Coronary artery (tissue), 2 donors: ENCODE results near the gene SFTPB.
"Not testable (repeated sequence)": the region's sequence is repeated elsewhere in the genome, so short reads cannot be mapped to it uniquely, and the experiment has no call there.

Source experiments
- DNase-seq: peaks from one replicate; pipeline ENCODE4 v3.0.0-alpha.2; 2017; ENCODE audit warnings: low spot score
- H3K27ac ChIP-seq, 2 donors: fragments of 200-600 bp; sonication (generic); one replicate each; pipeline ENCODE4 v1.5.1; 2016 to 2019
- H3K4me3 ChIP-seq: fragments of 200-600 bp; sonication (generic); 2 replicates; pipeline ENCODE4 v1.5.1; 2016; ENCODE audit warnings: mild to moderate bottlenecking, moderate library complexity
- TF ChIP-seq, protein P1 (sequence below): fragments of 200-600 bp; sonication (generic); IDR thresholded peaks from one replicate; pipeline ENCODE4 v1.5.1; 2019; ENCODE audit warnings: antibody characterized with exemption

The SFTPB gene

DNA sequence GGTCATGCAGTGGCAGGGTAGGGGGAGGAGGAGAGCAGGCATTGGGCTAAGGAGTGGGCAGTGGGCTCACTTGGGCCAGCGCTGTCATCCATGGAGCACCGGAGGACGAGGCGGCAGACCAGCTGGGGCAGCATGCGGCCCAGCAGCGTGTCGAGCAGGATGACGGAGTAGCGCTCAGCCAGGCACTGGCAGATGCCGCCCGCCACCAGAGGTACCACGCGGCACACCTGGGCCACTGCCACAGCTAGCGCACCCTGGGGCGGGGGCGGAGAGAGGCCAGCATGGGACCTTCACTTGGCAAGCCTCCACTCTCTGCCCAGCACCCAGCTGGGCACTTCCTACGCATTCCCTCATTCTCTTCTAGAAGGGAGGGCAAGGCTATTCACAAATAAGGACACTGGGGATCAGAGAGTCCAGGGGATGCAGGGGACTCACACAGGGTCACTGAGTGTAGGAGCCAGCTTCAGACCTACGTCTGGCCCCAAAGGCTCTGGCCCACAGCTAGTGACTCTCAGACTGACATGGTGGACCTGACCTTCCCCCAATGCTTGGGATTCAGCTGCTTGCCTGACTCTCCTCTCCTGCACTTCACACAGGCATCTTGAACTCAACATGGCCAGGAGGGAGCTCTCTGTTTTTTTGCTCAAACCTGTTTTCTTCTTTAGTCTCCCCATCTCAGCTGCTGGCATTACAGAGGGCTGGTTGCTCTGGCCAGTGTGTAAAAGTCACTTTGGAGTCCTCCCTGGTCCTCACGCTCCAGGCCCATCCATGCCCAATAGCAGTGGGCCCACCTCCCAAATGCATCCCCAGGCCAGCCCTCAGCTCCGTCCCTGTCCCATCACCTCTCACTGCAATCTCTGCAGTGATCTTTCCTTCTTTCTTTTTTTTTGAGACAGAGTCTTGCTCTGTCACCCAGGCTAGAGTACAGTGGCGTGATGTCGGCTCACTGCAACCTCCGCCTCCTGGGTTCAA, 4.1 kb downstream of the SFTPB start:
- DNase-seq, result no peak
- TF ChIP-seq, protein P1, sequence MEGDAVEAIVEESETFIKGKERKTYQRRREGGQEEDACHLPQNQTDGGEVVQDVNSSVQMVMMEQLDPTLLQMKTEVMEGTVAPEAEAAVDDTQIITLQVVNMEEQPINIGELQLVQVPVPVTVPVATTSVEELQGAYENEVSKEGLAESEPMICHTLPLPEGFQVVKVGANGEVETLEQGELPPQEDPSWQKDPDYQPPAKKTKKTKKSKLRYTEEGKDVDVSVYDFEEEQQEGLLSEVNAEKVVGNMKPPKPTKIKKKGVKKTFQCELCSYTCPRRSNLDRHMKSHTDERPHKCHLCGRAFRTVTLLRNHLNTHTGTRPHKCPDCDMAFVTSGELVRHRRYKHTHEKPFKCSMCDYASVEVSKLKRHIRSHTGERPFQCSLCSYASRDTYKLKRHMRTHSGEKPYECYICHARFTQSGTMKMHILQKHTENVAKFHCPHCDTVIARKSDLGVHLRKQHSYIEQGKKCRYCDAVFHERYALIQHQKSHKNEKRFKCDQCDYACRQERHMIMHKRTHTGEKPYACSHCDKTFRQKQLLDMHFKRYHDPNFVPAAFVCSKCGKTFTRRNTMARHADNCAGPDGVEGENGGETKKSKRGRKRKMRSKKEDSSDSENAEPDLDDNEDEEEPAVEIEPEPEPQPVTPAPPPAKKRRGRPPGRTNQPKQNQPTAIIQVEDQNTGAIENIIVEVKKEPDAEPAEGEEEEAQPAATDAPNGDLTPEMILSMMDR, result no peak
- H3K4me3 ChIP-seq, result no peak overlapping the region
- H3K27ac ChIP-seq, result peak overlapping the region in 1 of 2 donors; percentile 52

DNA sequence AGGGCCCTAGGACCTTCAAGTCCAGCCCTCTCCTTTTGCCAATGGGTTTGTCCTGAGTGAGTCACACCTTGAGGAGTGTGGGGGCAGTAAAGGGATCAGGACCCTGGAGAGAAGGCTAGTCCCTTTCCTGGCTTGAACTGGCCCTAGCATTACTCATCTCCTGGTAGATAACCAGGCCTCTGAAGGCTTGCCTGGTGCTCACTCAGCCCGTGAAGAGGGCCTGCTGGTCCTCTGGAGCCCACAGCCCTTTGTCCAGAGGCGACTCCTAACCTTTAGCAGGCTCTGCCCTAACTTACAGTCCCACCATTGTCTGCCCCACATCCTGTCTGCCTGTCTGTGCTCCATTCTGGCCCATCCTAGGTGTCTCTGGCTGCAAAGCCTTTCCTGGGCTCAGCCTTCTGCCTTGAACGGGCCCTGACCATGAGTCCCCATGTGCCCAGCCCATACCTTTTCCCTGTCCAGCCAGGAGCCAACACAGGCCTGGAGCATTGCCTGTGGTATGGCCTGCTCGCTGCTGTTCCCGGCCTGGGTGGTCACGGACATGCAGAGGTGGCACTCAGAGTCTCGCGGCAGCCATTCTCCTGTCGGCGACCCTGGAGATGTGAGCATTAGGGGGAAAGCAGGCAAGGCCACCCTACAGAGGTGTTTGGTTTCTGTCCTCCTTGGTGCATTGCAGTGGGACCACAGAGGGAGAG, 5.0 kb downstream of the SFTPB start:
- no peak overlapping the region for H3K4me3 ChIP-seq
- TF ChIP-seq, protein P1, result no peak
- H3K27ac ChIP-seq, result peak overlapping the region in 1 of 2 donors; percentile 52
- DNase-seq, result no peak

DNA sequence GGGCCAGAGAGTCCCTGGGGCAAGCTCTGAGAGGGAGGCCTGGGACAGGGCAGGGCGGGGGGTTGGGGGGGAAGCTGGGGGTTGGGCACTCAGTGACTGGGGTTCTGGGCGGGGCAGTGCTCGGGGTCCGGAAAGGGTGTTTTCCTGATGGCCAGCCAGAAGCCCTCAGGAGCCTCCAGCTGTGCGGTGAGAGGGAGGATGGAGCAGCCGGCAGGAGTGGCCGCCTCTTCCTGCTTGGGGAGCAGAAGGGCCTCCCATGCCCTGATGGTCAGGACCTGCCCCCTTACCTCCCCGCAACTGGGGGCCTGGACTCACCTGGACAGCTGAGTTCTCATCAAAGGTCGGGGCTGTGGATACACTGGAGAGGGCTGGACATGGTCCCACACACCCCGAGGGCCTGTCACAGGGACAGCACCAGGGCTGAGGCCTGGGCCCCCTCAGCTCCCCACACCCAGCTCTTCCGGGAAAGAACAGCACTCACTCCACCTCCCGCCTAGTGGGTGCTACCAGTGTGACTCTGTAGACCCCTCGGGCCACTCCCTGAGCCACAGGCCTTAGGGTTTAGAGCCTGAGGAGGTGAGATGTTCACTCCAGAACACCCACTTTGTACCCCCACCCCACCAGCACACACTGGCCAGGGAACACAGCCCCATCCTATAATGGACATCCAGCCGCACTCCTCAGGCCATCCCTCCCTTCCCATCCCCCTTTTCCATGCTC, 6.7 kb downstream of the SFTPB start:
- Histone ChIP-seq H3K27ac (peak overlapping the region in 1 of 2 donors; percentile 66), H3K4me3 (no peak overlapping the region)
- TF ChIP-seq, protein P1, result no peak
- no peak for DNase-seq

DNA sequence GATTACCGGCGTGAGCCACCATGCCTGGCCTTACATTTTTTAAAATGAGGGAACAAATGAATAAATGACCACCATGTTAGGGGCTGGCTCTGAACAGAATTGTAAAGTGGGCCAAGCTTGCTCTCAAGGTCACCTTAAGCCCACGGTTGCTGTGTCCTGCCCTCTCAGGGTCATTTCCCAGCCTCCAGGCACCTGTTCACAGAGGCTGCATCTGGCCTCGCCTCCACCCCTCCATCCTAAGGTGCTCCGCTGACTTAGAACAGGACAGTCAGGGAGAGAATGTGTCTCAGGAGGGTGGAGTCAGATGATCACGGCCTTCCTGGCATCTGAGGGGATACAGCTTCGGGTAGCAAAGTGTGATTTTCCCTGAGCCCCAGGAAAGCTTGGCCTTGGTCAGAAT, 7.3 kb downstream of the SFTPB start:
- TF ChIP-seq, protein P1, result no peak
- no peak overlapping the region for H3K4me3 ChIP-seq
- peak overlapping the region in 1 of 2 donors; percentile 66 for H3K27ac ChIP-seq
- DNase-seq, result no peak

DNA sequence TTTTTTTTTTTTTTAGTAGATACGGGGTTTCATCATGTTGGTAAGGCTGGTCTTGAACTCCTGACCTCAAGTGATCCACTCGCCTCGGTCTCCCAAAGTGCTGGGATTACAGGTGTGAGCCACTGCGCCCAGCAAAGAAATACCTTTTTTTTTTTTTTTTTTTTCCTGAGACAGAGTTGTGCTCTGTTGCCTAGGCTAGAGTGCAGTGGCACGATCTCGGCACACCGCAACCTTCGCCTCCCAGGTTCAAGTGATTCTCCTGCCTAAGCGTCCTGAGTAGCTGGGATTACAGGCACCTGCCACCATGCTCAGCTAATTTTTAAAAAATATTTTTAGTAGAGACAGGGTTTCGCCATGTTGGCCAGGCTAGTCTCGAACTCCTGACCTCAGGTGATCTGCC, 7.7 kb downstream of the SFTPB start:
- H3K27ac ChIP-seq, DNase-seq: not testable (repeated sequence)

DNA sequence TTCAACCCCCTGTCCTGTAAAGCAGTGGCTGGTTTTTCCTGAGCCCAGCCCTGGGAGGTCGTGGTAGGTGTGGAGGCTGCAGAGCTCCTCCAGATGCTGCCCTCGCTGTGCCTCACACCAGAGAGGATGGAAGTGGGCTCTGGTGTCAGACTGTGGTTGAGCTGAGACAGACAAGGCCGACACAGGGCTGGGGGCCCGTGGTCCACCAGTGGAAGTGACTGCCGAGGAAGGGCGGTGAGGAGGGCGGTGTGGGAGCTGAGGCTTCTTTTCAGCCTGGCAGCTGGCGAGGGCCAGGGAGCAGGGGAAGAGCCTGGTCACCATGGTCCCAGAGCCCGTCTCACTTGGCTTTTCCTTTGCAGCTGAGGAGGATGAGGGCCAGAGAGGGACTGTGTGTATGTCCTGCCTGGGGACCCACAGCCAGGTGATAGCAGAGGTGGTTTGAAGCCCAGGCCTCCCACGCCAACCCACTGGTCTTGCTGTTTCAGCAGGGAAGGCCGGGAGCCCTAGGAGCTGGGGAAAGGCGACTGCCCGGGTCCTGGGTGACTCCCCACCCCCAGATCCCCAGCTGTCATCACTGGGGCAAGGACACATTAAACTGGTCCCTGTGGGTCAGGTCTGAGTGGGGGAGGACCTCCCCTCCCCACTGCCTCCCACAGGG, 8.5 kb downstream of the SFTPB start:
- no peak for DNase-seq
- TF ChIP-seq, protein P1, result no peak
- H3K27ac ChIP-seq, result no peak overlapping the region
- H3K4me3 ChIP-seq, result no peak overlapping the region

More for the DNA sequence above, 7.7 kb downstream of the SFTPB start:
- not testable (repeated sequence) for H3K4me3 ChIP-seq

DNA sequence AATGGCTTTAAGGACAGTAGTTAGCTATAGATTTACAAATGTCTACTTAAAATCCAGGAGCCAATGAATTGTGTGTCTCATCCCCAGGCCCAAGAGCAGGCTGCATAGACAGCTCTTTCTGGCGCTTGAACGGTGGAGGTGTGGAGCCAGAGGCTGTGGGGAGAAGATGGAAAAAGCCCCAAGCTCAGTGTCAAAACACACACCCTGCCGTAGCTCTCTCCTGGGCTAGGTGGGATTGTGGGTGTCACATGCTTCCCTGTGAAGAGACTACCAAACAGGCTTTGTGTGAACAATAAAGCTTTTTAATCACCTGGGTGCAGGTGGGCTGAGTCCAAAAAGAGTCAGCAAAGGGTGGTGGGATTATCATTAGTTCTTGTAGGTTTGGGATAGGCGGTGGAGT, 10.6 kb downstream of the SFTPB start:
- DNase-seq, H3K27ac ChIP-seq, H3K4me3 ChIP-seq: not testable (repeated sequence)
